Choroid plexus epithelial cell (primary cell): ENCODE measurements around the gene POLD2.

Experiments
- DNase-seq: peaks from one replicate; pipeline ENCODE4 v3.0.0-alpha.2; 2010; ENCODE audit warnings: low read depth
- H3K4me3 ChIP-seq: 2 replicates; pipeline ENCODE4 v1.5.1; 2011; ENCODE audit warnings: low read depth, mild to moderate bottlenecking, control low read depth, low read length, moderate library complexity
- TF ChIP-seq, protein P1 (sequence below): conservative IDR thresholded peaks from 2 replicates; pipeline ENCODE4 v1.5.1; 2011; ENCODE audit warnings: low read depth, mild to moderate bottlenecking, control low read depth, inconsistent platforms, low read length, moderate library complexity

POLD2 gene

GRCh38 chr7:44116087-44116788 lies 7.1 kb downstream of the POLD2 start:
- no peak overlapping the region for H3K4me3 ChIP-seq
- DNase-seq = no peak
- TF ChIP-seq, protein P1, sequence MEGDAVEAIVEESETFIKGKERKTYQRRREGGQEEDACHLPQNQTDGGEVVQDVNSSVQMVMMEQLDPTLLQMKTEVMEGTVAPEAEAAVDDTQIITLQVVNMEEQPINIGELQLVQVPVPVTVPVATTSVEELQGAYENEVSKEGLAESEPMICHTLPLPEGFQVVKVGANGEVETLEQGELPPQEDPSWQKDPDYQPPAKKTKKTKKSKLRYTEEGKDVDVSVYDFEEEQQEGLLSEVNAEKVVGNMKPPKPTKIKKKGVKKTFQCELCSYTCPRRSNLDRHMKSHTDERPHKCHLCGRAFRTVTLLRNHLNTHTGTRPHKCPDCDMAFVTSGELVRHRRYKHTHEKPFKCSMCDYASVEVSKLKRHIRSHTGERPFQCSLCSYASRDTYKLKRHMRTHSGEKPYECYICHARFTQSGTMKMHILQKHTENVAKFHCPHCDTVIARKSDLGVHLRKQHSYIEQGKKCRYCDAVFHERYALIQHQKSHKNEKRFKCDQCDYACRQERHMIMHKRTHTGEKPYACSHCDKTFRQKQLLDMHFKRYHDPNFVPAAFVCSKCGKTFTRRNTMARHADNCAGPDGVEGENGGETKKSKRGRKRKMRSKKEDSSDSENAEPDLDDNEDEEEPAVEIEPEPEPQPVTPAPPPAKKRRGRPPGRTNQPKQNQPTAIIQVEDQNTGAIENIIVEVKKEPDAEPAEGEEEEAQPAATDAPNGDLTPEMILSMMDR = no peak

- no peak overlapping the region for H3K4me3 ChIP-seq
- TF ChIP-seq, protein P1 = no peak
- no peak for DNase-seq
These were observed 8.6 kb downstream of the POLD2 start for GRCh38 chr7:44114586-44115310.

GRCh38 chr7:44113764-44114354 lies 9.5 kb downstream of the POLD2 start:
- TF ChIP-seq, protein P1 = no peak
- DNase-seq = no peak
- H3K4me3 ChIP-seq = no peak overlapping the region

GRCh38 chr7:44112997-44113763 lies 10.2 kb downstream of the POLD2 start:
- DNase-seq = no peak
- H3K4me3 ChIP-seq = no peak overlapping the region
- TF ChIP-seq, protein P1 = no peak

- H3K4me3 ChIP-seq = no peak overlapping the region
- no peak for DNase-seq
- TF ChIP-seq, protein P1 = no peak
These were observed 10.9 kb downstream of the POLD2 start for GRCh38 chr7:44112231-44112996.

DNA sequence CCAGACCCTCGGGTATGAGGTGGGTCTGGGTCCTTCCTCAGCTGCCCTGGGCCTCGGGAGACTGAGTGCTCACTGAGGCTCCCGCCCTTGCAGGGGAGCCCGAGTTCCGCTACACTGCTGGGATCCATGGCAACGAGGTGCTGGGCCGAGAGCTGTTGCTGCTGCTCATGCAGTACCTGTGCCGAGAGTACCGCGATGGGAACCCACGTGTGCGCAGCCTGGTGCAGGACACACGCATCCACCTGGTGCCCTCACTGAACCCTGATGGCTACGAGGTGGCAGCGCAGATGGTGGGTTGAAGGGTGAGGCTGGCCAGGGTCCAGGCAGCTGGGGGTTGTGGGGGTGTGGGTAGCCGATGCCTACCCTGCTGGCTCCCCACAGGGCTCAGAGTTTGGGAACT lies 11.6 kb downstream of the POLD2 start:
- no peak for DNase-seq
- TF ChIP-seq, protein P1 = no peak
- no peak overlapping the region for H3K4me3 ChIP-seq
